GM19468 (cell line): ENCODE measurements around the gene CERS1.
"Not testable (repeated sequence)": the region's sequence is repeated elsewhere in the genome, so short reads cannot be mapped to it uniquely, and the experiment has no call there.

Experiments used
- ATAC-seq: cut with Tn5 transposase; IDR thresholded peaks from one replicate; pipeline ENCODE4 v1.9.1; 2021; ENCODE audit warnings: mild to moderate bottlenecking, moderate library complexity, moderate number of reproducible peaks; ENCODE audit not compliant: unreplicated experiment; ENCODE audit errors: extremely low read depth

CERS1 gene

DNA sequence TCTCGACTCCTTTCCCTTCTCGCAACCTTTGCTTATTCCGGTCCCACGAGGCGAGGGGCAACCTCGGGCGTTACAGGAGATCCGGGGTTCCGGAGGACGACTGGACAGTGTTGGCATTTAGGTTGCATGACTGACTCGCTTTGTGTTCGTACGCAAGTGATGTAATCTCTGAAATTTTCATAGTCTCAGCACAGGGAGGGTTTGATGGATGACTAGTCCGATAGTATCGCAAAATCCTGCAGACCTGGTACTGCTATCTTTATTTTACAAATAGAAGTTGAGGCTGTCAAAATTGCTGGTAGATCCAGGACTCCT lies 23.9 kb upstream of the CERS1 start:
- no peak for ATAC-seq

DNA sequence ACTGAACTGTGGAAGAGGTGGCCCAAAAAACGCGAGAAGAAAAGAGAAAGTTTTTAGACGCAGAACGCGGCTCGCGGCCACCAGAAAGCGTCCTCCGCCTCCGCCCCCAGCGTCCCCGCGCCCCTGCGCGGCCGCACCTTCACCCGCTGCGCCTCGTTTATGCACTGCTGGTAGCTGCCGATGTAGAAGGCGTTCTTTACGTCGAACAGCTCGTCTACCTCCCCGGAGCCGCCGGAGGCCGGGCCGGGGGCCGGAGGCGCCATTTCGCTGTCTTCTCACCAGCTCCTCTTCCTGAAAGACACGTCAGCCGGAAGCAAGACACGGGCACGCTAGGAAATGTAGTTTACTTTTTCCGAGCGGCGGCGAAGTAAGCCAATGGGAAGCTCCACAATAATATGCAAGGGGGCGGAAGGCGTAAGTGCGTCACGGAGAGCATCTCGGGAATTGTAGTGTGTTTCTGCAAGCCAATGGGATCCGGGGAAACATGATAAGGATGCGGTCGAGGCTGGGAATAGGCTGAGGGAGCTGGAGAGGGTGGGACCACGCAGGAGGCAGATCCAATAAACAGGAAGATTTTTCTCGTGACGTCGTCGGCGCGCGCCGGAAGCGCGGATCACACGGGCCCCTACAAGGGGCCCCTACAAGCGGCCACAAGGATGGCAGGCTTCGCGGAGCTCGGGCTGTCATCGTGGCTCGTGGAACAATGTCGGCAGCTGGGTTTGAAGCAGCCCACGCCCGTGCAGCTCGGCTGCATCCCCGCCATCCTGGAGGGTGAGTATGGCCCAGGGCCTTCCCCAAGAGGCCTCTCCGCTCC lies 23.3 kb upstream of the CERS1 start, which contains the start of the genes COPE and DDX49:
Gene COPE, minus strand, starts transcription at position 302 of the 814 bp plus-strand sequence. Its CDS starts 39 bp downstream, at position 263.
Gene DDX49, plus strand, starts transcription at position 630 of the 814 bp plus-strand sequence. Its CDS starts 27 bp downstream, at position 657.
- peak; percentile 86 for ATAC-seq

DNA sequence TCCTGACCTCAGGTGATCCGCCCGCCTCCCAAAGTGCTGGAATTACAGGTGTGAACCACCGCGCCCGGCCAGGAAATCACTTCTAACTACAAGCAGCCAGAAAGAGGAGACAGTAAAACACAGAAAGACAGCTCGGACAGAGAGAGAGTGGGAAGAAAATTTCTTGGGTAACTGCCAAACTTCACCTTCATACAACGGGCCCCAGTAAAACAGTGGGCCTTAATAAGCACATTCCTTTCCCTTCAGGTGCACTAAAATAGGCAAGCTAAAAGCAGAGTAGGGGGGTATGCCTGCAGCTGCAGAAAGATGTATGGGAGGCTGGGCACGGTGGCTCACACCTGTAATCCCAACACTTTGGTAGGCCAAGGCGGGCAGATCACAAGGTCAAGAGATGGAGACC lies 21.6 kb upstream of the CERS1 start:
- ATAC-seq: not testable (repeated sequence)

DNA sequence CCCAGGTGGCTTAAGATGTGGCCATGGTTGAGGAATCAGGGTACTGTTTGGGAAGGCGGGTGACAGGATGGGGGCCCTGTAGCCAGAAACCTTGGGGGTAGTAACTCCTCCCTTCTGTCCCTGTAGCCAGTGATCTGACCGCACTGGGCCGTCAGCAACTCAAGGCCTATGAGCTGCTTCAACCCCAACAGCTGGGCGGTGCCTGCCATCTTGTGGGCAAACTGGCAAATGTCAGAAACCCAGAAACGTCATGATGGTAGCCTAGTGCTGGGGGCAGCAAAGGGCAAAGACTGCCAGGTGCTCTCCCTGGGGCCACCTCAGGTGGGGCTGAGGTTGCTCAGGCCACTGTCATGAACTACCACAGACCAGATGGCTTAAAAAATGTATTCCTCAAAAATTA lies 19.7 kb upstream of the CERS1 start:
- ATAC-seq: no peak

DNA sequence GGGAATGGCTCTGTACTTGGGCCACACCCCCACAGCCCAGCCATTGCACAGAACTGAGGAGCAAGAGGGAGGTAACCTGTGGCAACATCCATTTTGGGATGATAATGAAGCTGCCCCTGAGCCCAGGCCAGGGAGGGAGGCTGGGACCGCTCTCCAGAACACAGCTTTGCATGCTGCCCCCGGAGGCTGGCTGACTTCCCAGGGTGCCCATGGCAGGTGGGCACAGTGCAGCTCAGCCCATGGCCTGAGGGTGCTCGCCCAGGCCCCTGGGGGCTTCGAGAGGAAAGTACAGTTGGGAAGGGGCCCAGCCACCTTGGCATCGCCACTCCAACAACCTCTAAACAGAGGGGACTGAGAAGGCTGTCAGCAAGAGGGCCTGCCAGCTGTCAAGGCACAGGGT lies 17.5 kb upstream of the CERS1 start:
- ATAC-seq: no peak

DNA sequence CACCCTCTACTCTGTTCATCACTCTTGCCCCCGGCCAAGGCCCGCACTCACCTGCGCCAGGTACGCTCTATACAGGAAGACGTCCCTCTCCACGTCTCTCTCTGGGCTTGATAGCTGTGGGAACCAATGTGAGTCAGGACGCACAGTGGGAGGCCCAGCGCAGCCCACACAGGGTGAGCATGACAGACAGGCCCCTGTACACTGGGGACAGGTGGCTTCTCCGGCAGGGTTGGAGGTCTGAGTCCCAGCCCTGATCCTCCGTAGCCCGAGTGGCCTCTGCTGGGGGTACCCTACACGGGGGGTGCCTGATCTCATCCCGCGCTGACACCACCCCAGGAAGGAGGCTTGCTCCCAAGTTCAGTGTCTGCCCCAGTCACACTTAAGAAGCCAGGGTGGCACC lies 17.0 kb upstream of the CERS1 start:
- no peak for ATAC-seq

DNA sequence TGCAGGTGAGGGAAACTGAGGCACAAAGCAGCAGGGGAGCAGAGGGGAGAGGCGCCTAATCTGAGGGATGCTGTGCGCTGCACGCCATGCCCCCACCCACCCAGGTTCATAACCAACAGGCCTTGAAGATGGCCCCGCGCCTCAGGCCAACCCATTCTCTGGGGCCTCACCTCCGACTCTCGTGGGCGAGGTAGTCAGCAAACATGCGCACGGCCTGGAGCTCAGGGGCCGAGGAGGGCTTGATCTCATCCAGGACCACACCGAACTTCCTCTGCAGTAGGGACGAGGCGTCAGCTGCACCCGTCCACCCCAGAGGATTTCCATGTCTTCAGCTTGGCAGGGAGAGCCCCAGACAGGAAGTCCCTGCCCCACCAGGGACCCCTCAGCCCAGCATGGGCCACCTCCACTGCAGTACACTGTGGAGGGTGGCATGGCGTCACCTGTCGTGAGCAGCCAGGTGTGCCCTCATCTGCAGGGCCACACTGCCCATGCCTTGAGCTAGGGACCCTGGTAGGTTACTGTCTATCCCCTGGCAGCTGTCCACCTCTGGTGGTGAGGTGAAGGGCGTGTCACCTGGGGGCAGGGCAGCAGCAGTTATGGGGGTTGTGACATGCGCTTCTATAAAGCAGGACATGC lies 15.0 kb upstream of the CERS1 start:
- no peak for ATAC-seq

DNA sequence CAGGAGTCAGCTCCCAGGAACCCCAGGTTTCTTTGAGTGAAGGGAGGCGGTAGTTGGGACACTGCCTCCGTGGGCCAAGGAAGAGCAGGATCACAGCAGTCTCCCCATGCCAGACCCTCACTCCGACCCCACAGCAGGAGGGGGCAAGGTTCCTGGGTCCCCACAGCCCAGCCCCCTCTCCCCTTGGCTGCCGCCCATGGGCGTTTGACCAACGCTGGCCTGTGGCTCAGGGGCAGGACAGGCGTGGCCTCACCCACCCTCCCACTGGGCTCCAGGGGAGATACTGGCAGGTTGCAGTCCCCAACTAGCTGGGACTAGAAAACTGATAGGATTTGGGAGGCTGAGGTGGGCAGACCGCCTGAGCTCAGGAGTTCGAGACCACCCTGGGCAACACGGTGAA lies 14.1 kb upstream of the CERS1 start:
- ATAC-seq: no peak

DNA sequence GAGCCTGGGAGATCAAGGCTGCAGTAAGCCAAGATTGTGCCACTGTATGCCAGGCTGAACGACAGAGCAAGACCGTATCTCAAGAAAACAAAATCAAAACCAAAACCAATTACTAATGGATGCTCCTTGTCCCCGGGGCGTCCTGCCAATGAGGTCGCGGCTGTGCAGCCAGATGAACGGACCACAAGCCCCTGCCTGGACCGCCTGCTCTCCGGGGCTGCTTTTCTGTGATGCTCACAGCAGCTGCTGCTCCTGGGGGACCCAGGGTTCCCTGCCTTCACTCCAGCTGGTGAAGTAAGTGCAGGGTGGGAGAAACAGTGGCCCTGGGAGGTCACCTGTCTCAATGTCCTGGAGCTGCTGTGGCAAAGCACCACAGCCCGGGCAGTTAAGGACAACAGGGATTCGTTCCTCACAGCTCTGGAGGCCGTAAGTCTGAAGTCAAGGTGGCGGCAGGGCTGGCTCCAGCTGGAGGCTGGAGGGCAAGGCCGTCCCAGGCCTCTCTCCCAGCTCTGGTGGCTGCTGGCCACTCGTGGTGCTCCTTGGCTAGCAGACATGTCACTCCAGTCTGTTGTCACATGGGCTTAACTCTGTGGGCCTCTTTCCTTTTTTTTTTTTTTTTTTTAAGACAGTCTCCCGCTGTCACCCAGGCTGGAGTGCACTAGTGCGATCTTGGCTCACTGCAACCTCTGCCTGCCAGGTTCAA lies 13.1 kb upstream of the CERS1 start:
- no peak for ATAC-seq

DNA sequence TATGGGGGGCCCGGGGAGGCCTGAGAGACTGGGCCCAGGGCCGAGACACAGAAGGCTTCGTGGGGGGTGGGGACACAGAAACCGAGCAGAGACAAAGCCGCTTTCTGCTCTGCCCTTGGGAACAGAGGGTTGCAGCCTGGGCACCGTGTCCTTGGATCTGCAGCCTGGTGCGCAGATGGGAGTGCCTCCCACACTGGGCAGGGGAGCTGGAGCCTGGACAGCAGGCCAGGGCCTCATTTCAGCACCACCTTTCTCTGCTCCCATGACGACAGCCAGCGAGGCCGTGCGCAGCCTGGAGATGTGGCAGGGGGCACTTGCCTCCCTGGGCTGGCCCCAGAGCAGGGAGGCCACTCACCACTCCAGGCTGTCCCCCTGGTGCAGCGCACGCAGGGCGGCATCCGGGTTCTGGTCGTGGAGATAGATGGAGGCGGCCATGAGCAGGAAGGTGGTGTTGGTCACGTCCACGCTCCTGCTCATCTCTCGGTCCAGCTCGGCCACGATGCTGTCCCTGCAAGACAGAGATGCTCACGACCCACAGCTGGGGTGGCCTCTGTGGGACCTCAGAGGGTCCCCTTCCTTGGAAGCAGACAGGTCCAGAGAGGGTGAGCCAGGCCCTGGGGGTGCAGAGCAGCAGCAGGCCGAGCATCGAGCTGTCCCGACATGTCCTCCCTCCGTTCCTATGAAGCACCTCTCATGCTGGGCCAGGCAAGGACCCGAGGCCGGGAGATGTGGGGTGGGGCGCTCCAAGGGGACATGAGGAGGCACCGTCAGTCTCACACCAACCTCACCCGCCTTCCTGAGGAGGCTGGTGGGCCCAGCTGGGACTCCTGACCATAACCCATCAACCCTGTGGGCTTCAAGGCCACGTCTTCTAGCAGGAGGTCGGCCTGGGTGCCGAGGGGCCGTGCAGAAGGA lies 10.9 kb upstream of the CERS1 start:
- ATAC-seq: no peak

DNA sequence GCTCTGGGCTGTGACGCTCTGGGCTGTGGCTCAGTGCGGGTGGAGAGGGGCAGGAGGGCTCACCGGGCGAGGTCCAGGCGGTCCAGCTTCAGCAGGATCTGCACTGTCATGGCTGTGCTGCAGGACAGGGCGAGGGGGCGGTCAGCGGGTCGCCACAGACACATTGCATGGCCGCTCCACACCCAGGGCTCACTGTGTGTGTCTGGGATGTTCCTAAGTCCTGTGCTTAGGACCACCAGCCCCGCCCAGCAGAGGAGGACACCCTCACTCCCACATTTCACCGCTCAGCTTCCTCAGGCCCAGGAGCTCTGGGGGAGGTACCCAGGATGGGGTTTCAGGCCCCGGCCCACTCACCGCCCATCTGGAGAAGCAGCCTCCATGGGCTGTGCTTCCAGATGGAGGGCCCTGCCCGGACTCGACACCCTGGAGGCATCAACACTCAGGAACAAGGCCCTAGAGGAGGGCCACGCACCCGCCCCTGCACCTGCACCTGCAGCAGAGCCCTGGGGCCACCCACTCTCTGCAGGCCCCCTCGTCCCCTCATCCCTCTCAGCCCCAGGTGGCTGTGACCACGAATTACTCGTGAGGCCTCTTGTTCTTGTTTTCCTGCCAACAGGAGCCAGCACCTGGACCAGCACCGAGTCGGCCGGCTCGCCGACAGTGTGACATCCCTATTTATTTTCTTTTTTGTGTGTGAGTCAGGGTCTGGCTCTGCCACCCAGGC lies 9.7 kb upstream of the CERS1 start:
- ATAC-seq: no peak

DNA sequence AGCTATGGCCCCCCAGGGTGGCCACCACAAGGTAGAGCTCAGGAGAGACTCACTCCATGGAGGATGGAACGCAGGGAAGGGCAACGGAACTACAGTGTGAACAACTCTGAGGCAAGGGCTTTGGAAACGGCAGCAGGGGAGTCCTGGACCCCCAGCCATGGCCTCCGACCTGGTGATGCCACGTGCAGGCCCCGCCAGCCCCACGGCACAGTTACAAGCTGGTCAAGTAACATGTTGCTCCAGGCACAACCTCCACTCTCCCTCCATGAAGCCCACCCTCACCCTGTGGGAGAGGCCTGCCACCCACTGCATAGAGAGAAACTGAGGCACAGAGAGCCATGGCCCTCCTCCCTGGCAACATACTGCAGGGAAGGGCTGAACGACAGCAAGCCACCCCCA lies 9.1 kb upstream of the CERS1 start:
- ATAC-seq: no peak

DNA sequence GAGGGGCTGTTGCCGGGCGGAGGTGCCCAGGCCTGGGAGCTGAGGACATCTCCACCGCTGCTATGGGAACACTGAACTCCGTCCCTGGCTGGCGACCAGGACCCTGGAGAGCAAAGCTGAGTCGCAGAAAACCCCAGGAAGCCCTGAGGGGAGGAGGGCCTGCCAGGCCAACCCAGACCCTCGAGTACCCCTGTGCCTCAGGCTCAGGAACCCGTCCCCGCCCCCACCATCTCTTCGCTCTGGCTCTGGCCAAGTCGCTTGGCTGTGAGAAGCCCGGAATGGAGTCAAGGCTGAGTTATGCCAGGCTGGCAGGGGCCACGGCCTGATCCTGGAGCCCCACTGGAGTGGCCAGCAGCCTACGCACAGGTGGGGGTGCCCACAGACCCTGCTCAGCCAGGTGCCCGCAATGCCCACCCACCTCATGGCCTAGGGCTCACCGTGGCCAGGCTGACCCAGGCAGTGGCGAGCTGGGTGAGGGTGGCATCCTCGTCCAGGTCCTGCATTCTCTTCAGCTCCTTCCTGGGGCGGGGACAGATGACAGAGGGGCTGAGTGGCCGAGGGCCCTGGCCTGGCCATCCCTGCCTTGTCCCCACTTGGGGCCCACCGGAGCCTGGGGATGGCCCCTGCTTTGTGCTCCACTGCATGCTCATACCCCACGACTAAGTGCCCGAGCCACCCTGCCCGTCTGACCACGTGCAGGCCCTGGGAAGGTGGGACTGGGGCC lies 8.5 kb upstream of the CERS1 start:
- no peak for ATAC-seq

DNA sequence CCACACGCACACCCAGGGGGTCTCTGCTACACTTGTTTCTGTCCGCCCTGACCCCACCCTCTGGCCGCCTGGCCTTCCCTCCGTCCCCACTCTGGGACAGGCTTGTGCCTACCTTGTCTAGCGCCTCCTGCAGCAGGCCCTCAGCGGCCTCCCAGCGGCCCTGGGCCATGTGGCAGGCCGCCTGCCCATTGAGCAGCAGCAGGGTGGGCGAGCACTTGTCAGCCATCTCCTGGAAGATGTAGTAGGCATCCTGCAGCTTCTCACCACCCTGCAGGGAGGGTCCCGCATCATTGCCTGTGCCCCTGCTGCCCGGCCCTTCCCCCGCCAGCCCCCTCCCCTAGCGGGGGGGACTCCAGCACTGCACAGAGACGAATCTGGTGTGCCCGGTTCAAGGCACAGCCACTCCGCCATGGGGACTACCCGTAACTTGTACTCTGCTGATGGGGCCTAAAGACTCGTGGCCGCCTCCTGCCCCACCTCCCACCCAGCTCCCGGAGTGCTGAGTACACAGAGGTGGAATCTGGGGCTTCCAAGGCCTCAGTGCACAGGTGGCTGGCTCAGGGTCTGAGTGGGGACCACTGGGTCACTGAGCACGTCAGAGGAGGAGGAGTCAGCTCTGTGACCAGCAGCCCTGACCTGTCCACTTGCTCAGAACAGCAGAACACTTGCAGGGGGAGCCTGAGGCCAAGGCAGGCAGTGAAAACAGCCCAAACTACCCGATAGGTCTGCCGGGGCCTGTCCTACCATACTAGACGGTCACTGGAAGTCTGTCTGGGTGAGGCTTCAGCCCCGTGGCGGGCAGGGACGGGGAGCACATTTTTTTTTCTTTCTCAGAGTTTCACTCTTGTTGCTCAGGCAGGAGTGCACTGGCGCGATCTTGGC lies 7.4 kb upstream of the CERS1 start:
- no peak for ATAC-seq

DNA sequence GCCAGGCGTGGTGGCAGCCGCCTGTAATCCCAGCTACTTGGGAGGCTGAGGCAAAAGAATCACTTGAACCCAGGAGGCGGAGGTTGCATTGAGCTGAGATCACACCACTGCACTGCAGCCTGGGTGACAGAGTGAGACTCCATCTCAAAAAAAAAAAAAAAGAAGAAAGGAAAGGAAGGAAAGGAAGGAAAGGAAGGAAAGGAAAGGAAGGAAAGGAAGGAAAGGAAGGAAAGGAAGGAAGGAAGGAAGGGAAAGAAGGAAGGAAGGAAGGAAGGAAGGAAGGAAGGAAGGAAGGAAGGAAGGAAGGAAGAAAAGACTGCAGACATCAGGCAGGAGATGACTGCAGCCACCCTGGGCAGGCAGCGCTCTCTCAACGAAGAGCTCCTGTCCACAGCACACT lies 6.6 kb upstream of the CERS1 start:
- ATAC-seq: not testable (repeated sequence)

DNA sequence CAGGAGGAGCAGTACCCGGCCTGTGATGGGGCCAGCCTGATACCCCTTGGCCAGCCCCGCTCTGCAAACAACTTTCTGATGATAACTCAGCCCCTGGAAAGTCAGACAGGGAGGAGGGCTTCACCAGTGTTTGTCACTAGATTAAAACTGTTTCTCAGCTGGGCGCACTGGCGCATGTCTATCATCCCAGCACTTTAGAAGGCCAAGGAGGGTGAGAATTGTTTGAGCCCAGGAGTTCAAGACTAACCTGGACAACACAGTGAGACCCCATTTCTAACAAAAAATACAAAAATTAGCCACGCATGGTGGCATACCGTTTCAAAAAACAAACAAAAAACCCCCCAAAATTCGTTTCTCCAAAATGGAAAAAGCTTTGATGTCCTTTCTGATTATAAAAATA lies 5.5 kb upstream of the CERS1 start:
- no peak for ATAC-seq

DNA sequence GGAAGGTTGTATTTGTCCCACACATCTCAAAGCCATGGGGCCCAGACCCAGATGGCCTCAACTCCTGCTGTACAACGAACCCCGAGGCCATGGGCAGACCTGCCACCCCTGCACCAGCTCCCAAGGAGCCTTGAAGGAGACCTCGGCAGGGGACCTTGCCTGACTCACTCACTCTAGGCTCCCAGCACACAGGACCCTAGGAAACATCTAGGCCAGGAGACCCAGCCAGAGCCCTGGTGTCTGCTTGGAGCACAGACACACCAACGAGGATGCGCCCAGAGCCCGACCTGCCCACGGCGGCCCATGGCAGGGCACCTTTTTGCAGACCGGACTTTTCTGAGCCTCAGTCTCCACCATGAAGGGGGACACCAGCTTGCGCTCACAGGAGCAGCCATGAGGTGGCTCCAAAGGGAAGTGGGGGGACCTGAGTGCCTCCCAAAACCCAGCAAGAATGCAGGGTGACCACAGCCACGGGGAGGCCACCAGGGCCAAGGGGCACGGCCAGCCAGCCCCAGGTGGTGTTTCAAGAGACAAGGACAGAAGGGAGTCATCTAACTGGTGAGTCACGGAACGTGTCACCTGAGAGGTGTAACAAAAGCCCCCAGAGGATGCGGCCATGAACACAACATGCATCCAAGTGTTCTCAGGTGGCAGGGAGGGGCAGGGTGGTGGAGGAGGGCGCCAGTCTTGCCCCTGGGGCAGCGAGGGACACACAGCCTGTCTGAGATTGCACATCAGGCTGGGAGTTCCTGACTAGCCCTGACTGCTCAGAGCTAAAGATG lies 4.9 kb upstream of the CERS1 start:
- no peak for ATAC-seq
